Measurements from ENCODE around the gene AK4.
A peak's percentile ranks its signal among the peaks of the same experiment; 100 is the strongest.
"Not testable (repeated sequence)": the region's sequence is repeated elsewhere in the genome, so short reads cannot be mapped to it uniquely, and the experiment has no call there.

The AK4 gene

DNA sequence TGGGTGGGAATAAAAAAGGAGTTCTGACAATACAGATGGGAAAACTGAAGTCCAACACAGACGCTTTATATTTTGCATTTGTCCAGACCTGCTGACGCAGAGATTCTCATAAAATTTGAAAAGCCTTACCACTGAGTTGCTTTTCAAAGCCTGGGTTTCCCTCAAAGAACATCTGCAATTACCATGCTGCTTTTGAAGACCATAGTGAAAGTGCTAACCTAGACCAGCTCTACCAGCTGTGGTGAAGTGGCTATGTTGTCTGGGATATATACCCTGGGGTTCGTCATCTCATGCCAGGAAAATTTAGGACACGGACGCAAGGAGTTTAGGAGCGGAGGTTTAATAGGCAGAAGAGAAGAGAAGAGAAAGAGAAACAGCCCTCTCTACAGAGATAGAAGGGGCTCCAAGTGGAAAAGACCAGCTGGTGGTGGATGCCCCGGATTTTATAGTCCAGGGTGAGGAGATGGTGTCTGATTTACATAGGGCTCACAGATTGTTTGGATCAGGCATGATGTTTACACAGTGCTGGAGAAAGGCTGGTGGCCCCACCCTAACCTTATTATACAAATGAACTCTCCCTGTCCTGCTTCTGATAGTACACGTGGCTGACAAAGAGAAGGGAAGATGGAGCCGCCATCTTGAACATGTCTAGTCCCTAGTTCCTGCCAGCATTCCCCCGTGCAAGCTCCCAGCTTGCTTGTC, 73.8 kb downstream of the AK4 start:
- DNase-seq, result no peak

DNA sequence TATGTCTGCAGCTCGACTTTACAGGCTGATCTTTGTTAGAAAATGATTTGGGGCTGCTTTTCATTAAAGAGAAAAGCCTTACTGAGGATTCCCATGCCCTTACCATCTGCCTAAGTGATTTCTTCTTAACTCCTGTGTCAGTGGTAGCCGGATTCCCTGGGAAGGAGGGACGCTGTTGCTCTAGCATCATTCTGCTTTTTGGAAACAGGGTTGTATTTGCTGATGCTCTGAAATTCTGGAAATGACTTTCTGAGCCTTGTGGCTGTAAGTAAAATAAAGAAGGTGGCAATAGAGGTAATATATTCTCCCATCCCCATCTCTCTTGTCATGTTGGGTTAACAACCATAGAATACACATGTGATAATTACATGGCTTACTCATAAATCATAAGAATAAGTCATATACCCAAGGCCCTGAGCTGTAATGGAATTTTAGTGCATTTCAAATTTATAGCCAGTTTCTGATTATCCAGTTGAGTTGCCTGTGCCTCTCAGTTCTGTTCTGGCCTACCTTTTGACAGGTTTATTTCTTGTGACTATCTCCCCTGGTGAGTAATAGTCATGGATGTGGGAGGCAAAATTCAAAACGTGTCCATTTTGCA, 74.4 kb downstream of the AK4 start:
- DNase-seq, result no peak

DNA sequence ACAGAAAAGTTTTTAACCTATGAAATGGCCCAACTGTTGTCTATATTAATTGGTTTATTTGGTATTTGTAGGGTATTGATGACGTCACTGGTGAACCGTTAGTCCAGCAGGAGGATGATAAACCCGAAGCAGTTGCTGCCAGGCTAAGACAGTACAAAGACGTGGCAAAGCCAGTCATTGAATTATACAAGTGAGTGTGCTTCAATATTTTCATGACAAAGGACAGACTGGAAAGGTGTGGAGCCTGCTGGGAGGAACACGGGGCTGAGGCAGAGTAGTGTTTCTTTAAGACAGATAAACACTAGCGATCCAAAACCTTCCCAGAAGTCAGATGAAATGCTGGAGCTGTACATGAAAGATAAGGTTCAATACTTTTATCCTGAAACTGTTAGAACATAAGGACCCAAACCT, 76.7 kb downstream of the AK4 start:
- no peak for DNase-seq

DNA sequence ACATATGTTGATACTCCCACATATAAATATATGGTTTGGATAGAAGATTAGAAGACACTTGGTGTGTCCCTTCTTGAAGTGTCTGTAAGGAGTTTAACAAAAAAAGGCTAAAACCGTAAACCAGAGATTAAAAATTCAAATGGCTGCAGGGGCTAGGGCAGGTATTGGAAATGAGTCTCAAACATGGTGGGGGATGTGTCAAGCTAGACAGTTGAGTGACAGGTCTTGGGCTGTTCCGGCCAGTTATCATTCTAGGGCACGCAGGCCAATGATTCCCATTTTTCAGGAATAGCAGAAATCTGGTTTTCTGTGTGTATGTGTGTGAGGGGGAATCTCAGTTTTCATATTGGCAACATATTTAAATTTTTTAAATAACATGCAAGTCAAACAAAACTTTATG, 77.2 kb downstream of the AK4 start:
- no peak for DNase-seq

DNA sequence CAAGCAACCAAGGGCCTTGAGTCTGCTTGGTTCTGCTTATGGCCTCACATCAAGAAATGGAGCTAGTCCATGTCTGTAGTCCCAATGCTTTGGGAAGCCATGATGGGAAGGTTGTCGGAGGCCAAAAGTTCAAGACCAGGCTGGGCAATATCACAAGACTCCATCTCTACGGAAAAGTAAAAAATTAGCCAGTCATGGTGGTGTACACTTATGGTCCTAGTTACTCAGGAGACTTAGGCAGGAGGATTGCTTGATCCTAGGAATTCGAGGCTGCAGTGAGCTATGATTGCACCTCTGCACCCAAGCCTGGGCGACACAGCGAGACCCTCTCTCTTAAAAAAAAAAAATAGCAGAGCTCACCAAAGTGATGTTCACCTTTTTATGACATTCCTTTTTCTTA, 81.2 kb downstream of the AK4 start:
- no peak for DNase-seq

DNA sequence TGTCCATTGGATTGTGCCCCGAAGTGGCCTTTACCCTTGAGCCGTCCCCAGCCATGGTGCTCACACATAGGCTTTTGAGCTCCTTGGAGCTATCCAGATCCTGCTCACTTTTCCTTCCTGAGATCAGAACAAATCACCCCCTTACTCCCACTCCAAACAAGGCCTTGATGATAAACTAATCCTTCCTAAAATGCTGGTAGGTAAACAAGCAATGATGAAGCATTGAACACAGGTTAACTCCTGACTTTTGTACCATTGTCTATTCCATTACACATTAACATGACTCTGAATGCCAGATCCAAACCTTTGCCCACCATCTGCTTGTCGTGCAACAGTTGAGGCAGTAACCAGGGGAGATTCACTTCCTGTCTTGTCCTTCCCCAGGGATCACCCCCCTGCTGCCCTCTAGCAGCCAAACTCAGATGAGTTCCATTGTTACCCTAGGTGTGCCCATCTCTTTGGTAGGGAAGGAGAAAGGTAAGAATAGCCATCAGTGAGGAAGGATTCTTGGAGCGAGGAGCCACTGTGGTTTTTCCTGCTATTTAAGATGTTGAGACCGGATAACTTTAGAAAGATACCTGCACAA, 81.8 kb downstream of the AK4 start:
- DNase-seq, result no peak

DNA sequence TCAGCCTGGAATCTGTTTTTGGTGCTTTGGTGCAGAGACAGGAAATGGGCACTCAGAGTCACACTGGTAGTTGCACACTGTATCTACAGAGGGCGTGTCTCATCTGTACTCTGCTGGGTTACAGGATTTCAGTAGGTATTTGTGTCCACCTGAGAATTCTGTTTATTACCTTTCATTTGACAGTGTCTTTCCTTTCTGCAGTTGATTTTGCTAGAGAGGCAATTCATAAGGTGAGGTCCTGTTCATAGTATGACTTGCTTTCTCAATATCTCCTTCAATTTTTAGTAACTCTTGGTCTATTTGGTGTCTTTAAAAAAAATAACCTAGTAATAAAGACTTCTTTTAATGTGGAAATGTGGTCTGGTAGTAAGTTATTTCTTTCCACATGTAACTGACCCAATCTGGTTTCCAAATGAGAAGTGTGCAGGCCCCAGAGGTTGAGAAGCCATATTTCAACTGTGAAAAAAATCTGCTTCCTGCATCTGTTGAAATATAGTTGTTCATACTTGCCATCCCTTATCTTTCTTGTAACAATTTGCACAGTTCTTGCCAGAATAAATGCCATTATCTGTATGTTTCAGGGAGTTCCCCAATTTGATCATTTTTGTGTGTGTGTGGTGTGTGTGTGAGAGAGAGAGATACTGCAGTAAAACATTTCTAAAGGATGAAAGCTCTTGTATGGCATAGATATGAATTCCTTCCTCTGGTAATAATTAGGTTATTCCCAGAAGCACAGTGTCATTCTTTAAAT, 82.9 kb downstream of the AK4 start:
- no peak for DNase-seq

DNA sequence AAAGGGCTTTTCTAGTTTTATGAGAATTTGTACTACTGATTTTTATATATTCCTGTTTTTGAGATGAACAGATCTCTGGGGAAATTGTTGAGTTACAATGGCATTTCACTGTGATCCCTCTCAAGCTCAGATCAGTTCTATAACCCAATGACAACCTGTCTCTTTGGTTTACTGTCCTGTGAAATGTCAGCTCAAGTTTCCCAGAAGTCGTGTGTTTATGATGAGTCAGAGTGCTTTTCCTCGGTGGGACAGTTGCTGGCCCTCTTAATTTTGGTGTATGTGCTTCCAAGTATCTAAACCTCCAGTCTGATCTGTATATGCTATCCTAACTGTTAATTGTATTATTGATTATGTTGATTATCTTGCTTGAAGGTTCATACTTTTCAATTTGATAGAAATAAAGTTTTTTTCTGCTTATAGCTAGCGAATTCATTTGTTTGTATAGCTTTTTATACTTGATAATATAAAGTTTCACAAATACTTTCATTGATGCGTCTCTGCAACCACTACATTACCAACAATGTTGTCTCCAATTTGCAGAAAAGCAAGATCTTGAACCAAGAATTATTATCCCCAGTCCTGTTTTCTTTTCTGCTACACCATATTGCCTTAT, 83.8 kb downstream of the AK4 start:
- DNase-seq, result no peak

DNA sequence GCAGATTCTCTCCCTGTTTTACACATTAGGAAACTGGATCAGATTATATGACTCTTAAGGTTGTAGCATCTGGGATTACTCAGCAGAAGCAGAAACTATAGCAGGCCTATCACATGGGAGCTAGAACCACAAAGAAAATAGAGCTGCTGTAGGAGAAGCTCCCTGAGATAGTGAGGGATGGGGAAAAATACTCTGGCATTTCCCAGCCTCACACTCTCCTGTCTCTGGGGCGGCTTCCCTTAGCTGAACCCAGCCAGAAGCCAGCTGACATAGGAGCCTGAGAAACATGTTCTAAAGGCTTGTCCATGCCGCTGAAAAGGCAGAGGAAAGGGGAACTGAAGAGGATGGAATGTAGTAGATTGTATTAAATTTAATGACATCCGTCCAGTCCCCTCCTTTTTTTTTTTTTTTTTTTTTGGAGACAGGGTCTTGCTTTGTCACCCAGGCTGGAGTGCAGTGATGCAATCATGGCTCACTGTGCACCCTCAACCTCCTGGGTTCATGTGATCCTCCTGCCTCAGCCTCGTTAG, 84.5 kb downstream of the AK4 start:
- no peak for DNase-seq

DNA sequence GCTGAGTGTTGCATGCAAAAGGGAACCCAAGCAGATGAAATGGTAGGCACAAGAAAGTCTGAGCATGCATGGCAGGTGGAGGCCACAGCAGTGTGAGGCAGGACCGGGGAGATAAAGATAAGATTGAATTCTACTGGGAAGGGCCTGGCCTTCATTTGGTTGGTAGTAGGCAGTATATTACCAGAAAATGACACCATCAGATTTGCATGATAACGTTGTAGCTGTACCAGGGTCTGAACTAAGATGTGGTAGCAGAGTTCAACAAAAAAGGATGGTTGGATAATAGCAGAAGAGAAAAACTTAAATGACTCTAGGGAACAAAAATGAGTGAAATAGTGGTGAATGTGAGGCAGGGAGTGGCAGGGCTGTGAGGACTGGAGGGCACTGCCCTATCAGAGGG, 85.8 kb downstream of the AK4 start:
- DNase-seq, result no peak

DNA sequence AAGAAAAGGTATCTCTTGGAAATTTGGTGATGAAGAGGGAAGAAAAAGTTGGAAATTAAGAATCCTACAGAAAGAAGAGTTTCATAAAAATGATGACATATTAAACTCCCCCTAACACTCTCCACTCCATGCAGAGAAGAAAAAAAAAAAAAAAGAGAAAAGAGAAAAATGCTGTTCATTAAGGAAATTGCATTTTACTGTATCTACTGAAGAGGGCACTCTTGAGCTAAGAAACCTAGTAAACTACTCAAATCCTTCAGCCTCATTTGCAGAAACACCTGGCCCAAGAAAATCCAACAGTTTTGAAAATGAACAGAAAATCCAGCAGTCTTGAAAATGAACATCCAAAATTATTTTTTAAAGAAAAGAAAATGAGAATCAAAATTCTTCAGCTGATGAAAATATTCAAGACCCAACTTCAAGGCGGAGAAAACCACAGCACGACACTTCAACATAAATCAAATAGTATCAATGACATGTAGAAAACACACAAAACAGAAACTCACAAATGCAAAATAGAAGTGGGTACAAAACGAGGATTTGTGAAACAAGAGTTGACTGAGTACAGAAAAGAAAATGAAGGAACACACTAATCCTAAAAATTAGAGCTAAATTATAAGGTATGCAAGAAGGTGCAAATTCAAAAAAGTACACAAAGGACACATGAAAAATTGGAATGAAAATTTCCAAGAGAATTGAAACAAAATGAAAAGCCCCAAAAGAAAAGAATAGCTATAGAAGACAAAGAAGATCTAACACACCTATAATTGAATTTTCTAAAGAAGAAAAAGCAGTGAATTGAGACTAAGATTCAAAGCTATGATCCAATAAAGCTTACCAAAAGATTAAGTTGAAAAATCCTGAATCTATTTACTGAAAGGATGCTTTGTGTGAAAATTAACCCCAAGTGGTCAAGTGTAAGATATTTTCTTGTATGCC, 88.1 kb downstream of the AK4 start:
- DNase-seq, result no peak

DNA sequence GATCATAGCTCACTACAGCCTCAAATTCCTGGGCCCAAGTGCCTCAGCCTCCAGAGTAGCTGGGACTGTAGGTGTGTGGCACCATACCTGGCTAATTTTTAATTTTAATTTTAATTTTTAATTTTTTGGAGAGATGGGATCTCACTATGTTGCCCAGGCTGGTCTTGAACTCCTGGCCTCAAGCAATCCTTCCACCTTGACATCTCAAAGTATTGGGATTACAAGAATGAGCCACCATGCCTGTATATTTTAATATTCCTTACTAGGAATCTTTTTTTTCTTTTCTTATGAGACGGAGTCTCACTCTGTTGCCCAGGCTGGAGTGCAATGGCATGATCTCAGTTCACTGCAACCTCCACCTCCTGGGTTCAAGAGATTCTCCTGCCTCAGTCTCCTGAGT, 89.1 kb downstream of the AK4 start:
- not testable (repeated sequence) for DNase-seq

DNA sequence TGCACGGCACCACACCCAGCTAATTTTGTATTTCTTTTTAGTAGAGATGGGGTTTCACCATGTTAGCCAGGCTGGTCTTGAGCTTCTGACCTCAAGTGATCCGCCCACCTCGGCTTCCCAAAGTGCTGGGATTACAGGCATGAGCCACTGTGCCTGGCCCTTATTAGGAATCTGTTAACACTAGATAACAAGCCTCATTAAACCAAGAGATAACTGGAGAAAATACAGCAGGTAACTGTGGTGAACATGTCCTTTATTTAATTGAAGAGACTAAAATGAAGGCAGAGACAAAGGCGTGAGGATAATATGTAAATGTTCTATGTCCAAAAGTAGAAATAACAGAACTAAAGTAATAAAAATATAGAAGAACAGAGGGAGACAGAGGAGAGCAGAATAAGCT, 89.5 kb downstream of the AK4 start:
- no peak for DNase-seq

DNA sequence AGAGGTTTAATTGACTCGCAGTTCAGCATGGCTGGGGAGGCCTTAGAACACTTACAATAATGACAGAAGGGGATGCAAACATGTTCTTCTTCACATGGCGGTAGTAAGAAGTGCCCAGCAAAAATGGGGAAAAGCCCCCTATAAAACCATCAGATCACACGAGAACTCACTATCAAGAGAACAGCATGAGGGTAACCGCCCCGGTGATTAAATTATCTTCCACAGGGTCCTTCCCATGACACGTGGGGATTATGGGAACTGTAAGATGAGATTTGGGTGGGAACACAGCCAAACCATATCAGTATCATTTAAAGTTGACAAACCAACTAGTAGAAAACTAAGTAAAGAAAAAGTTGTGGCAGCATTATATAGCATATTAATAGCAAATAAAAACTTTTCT, 90.0 kb downstream of the AK4 start:
- no peak for DNase-seq

DNA sequence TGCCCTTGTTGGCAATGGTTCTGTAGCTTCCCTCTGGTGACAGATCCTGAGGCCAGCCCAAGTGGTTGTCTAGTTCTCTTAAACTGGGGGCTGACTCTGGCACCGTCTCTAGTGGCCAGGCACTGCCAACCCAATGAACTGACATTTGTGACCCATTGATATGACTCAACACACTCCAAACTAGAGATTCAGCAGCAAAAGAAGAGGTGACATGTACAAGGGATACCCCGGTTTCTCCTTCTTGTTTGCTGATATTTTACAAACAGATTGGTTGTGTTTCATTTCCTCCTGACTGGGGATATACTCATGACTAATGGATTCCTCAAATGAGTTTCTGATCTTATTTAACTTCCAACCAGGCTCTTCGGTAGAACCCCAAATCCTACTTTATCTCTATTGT, 95.5 kb downstream of the AK4 start:
- no peak for DNase-seq

DNA sequence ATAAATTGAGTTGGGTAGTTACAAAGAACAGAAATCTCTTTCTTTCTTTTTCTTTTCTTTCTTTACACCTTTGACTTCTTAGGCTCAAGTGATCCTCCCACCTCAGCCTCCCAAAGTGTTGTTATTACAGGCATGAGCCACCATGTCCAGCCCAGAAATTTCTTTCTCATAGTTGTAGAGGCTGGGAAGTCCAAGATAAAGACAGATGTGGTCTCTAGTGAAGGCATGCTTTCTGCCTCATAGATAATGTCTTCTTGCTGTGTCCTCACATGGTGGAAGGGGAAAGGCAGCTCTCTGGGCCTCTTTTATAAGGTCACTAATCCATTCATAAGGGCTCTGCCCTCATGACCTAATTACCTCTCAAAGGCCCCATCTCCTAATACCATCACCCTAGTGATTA, 97.3 kb downstream of the AK4 start:
- DNase-seq, result no peak

DNA sequence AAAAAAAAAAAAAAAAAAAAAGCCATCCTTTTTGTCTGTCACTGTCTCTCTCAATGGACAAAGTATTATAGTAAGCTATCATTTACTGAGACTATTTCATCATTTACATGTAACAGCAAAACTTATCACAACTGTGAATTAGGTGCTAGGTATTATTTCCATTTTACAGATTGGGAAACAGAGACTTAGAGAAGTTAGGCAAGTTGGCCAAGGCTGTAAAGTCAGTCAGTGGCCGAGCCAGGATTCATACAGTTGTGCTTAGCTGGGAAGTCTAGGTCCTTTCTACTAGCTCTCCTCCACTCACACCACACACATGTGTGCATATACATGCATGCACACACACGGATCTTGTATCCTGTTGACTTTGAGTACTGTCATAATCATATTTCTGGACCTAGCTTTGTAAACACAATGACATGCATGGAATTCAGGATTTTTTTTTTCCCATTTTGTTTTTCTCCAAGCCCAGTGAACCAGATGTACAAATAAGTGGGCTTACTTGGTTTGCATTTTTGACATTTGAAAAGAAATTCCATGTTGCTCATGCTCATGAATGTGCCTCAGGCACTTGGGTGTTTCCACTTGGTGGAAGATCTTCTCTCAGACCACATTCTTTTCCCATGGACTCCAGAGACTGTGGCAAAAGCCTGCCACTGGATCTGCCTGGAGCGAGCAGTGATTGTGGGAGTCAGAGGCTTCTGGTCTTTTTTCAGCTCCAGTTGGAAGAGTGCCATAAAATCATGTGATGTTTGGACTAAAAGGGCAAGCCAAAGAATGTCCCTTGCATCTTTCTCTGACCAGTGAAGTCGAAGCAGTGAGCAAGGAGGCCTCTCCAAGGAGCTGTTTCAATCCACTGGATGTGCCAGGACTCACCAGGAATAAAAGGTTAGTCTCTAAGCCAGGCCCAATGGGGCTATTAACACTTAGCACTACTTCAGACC, 99.7 kb downstream of the AK4 start:
- no peak for DNase-seq

DNA sequence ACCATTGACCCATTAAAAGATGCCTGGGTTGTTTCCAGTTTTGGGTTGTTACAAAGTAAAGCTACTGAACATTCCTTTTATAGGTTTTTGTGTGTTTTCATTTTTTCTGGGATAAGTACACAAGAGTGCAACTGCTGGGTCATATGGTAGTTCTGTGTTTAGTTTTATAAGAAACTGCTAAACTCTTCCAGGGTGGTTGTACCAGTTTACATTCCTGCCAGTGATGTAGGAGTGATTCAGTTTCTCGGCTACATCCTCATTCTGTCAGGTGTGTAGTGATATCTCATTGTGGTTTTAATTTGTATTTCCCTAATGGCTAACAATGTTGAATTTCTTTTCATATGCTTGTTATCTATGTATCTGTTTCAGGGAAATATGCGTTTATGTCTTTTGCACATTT, 102.8 kb downstream of the AK4 start:
- no peak for DNase-seq

DNA sequence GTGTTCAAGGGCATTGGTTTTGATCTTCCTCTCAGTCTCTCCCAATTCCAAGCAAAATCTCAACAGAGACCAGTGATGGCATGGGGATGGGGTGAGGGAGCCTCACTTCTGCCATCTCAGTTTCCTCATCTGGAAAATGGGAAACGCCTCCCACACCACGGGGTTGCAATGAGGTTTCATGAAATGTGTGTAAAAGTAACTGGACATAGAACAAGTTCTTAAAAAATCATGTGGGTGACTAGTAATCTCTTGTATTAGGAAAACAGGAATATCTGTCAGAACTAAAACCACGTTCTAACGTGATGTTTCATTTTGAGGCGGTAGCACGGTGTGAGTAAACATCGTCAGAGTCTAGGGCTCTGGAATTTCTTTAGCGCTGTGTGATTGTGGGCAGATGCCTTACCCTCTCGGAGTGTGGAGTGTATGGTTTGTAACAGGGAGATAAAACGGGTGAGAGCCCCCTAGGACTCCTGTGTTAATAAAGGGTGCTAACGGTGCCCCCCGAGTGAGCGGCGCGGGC, 105.9 kb downstream of the AK4 start:
- no peak for DNase-seq

DNA sequence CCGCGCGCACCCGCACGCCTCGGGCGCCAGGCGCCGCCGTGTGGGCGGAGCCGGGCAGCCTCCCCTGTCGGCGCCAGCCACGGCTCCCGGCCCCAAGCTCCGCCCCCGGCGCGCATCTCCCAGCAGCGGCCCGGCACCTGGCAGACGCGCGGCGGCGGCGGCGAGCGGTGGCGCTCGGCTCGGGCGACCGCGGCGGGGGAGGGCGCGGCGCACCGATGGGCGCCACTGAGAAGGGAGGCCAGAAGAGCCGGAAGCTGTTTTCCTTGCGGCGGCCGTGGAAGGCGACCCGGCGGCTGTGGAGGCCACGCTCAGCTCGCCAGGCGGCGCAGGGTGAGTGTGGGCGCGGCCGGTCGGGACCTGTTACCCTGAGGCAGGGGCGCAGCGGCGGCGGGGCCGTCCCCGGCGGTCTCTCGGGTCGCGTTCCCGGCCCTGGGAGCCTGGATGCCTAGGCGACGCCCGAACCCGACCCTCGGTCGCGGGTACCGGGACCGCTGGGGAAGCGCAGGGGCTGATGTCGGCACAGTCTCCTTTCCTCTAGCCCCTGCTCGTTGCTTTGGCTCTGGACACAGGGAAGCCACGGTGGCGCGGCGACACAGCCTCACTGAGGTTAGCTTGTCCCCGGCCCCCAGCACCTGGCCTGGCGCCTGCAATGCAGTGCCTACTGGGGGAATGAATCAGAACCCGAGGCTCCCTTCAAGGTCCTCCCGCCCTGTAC, 106.5 kb downstream of the AK4 start:
- peak; percentile 83 for DNase-seq

All from stimulated activated CD4-positive, alpha-beta T cell treated with anti-CD3 and anti-CD28 coated beads, Interleukin-1b, Interleukin-23, amount 100 ng/mL, for 48 hours (primary cell).